ENCODE results near the gene AP4B1.

DNA sequence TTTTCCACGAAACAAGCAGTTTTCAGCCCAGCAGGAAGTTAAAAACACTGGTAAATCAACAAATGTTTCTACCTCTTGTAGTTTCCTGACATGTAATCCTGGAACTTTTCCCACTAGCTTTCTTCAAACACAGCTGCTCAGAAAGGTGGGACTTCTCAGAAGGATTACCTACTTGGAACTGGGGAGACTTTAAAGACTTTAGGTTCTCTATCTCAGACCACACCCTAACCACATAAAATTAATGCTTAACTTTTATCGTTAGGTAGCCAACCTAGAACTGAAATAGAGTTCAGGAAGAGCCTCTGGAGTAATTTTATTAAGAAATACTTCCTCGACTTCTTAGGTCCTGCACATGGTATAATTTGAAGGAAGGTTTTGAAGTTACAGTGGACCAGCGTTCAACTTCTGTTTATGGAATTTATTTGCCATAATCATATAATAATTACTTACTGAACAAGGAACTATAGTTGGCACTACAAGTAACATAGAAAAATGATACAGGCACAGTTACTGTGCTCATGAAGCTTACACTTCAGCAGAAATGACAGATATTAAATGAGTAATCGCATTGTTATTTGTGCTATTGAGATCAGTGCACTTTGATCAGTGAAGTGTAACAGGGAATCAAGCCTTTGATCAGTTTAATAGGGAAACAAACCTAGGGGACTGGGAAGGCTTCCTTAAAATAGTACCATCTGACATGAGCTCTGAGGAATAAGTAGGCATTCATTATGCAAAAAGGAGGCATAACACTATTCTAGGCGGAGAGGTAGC is 17.0 kb downstream of the AP4B1 start, which contains the start of gene BCL2L15:
- TF ChIP-seq, protein P1, sequence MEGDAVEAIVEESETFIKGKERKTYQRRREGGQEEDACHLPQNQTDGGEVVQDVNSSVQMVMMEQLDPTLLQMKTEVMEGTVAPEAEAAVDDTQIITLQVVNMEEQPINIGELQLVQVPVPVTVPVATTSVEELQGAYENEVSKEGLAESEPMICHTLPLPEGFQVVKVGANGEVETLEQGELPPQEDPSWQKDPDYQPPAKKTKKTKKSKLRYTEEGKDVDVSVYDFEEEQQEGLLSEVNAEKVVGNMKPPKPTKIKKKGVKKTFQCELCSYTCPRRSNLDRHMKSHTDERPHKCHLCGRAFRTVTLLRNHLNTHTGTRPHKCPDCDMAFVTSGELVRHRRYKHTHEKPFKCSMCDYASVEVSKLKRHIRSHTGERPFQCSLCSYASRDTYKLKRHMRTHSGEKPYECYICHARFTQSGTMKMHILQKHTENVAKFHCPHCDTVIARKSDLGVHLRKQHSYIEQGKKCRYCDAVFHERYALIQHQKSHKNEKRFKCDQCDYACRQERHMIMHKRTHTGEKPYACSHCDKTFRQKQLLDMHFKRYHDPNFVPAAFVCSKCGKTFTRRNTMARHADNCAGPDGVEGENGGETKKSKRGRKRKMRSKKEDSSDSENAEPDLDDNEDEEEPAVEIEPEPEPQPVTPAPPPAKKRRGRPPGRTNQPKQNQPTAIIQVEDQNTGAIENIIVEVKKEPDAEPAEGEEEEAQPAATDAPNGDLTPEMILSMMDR (CRISPR knock-in tag; IDR thresholded peaks at IDR 0.05) = no peak
- TF ChIP-seq, protein P2, sequence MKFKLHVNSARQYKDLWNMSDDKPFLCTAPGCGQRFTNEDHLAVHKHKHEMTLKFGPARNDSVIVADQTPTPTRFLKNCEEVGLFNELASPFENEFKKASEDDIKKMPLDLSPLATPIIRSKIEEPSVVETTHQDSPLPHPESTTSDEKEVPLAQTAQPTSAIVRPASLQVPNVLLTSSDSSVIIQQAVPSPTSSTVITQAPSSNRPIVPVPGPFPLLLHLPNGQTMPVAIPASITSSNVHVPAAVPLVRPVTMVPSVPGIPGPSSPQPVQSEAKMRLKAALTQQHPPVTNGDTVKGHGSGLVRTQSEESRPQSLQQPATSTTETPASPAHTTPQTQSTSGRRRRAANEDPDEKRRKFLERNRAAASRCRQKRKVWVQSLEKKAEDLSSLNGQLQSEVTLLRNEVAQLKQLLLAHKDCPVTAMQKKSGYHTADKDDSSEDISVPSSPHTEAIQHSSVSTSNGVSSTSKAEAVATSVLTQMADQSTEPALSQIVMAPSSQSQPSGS (CRISPR knock-in tag; IDR thresholded peaks at IDR 0.05) = no peak
- no peak for TF ChIP-seq SRF (IDR thresholded peaks at IDR 0.05; ENCODE audit: low read depth, low read length)
- TF ChIP-seq, protein P3, sequence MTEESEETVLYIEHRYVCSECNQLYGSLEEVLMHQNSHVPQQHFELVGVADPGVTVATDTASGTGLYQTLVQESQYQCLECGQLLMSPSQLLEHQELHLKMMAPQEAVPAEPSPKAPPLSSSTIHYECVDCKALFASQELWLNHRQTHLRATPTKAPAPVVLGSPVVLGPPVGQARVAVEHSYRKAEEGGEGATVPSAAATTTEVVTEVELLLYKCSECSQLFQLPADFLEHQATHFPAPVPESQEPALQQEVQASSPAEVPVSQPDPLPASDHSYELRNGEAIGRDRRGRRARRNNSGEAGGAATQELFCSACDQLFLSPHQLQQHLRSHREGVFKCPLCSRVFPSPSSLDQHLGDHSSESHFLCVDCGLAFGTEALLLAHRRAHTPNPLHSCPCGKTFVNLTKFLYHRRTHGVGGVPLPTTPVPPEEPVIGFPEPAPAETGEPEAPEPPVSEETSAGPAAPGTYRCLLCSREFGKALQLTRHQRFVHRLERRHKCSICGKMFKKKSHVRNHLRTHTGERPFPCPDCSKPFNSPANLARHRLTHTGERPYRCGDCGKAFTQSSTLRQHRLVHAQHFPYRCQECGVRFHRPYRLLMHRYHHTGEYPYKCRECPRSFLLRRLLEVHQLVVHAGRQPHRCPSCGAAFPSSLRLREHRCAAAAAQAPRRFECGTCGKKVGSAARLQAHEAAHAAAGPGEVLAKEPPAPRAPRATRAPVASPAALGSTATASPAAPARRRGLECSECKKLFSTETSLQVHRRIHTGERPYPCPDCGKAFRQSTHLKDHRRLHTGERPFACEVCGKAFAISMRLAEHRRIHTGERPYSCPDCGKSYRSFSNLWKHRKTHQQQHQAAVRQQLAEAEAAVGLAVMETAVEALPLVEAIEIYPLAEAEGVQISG (CRISPR knock-in tag; IDR thresholded peaks at IDR 0.05) = no peak
- no peak for TF ChIP-seq KDM6A (CRISPR knock-in tag; IDR thresholded peaks at IDR 0.05; ENCODE audit: low read depth)
- TF ChIP-seq, protein P4, sequence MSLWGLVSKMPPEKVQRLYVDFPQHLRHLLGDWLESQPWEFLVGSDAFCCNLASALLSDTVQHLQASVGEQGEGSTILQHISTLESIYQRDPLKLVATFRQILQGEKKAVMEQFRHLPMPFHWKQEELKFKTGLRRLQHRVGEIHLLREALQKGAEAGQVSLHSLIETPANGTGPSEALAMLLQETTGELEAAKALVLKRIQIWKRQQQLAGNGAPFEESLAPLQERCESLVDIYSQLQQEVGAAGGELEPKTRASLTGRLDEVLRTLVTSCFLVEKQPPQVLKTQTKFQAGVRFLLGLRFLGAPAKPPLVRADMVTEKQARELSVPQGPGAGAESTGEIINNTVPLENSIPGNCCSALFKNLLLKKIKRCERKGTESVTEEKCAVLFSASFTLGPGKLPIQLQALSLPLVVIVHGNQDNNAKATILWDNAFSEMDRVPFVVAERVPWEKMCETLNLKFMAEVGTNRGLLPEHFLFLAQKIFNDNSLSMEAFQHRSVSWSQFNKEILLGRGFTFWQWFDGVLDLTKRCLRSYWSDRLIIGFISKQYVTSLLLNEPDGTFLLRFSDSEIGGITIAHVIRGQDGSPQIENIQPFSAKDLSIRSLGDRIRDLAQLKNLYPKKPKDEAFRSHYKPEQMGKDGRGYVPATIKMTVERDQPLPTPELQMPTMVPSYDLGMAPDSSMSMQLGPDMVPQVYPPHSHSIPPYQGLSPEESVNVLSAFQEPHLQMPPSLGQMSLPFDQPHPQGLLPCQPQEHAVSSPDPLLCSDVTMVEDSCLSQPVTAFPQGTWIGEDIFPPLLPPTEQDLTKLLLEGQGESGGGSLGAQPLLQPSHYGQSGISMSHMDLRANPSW (CRISPR knock-in tag; IDR thresholded peaks at IDR 0.05; ENCODE audit: borderline replicate concordance) = no peak
- TF ChIP-seq, protein P5, sequence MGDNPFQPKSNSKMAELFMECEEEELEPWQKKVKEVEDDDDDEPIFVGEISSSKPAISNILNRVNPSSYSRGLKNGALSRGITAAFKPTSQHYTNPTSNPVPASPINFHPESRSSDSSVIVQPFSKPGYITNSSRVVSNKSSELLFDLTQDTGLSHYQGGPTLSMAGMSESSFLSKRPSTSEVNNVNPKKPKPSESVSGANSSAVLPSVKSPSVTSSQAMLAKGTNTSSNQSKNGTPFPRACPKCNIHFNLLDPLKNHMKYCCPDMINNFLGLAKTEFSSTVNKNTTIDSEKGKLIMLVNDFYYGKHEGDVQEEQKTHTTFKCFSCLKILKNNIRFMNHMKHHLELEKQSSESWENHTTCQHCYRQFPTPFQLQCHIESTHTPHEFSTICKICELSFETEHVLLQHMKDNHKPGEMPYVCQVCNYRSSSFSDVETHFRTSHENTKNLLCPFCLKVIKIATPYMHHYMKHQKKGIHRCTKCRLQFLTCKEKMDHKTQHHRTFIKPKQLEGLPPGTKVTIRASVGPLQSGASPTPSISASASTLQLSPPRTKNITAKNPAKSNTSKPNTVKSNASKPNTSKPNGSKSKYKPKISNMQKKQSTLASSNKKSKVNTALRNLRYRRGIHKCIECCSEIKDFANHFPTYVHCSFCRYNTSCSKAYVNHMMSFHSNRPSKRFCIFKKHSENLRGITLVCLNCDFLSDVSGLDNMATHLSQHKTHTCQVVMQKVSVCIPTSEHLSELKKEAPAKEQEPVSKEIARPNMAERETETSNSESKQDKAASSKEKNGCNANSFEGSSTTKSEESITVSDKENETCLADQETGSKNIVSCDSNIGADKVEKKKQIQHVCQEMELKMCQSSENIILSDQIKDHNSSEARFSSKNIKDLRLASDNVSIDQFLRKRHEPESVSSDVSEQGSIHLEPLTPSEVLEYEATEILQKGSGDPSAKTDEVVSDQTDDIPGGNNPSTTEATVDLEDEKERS (CRISPR knock-in tag; IDR thresholded peaks at IDR 0.05) = no peak
- TF ChIP-seq GABPA (IDR thresholded peaks at IDR 0.05; ENCODE audit: low read depth, low read length) = no peak
- no peak for TF ChIP-seq GABPA (CRISPR knock-in tag; IDR thresholded peaks at IDR 0.05; ENCODE audit: low read depth)
- no peak for TF ChIP-seq ZNF549 (CRISPR knock-in tag; IDR thresholded peaks at IDR 0.05)
- TF ChIP-seq, protein P6, sequence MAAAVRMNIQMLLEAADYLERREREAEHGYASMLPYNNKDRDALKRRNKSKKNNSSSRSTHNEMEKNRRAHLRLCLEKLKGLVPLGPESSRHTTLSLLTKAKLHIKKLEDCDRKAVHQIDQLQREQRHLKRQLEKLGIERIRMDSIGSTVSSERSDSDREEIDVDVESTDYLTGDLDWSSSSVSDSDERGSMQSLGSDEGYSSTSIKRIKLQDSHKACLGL (CRISPR knock-in tag; IDR thresholded peaks at IDR 0.05) = no peak
- TF ChIP-seq, protein P7, sequence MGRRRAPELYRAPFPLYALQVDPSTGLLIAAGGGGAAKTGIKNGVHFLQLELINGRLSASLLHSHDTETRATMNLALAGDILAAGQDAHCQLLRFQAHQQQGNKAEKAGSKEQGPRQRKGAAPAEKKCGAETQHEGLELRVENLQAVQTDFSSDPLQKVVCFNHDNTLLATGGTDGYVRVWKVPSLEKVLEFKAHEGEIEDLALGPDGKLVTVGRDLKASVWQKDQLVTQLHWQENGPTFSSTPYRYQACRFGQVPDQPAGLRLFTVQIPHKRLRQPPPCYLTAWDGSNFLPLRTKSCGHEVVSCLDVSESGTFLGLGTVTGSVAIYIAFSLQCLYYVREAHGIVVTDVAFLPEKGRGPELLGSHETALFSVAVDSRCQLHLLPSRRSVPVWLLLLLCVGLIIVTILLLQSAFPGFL (CRISPR knock-in tag; IDR thresholded peaks at IDR 0.05) = no peak

All from HepG2 (cell line).